BJ (cell line): Measurements from ENCODE around the gene DPPA3. TPM values are rescaled to one million over a fixed set of nuclear protein-coding genes. Genes with fewer than 3 reads are reported as not detected.

Experiments
- polyA plus RNA-seq: library from polyadenylated mRNA; depleted of rRNA; stranded (reverse); fragments of >200 nt; gene quantifications from 2 replicates; pipeline ENCODE4 v1.2.3, GENCODE V29; 2011; rRNA removed

The DPPA3 gene
- polyA plus RNA-seq, 1 experiment: not detected

Other genes with a start within 250 kb of the DPPA3 start
- gene CD163, start 207.7 kb upstream of the DPPA3 start, polyA plus RNA-seq: not detected in 2 replicates
- gene APOBEC1, start 45.5 kb upstream of the DPPA3 start, polyA plus RNA-seq: not detected in 2 replicates
- gene GDF3, start 15.7 kb upstream of the DPPA3 start, polyA plus RNA-seq: not detected in 2 replicates
- gene CLEC4C, start 35.9 kb downstream of the DPPA3 start, polyA plus RNA-seq: not detected in 2 replicates
- gene NANOGNB, start 53.8 kb downstream of the DPPA3 start, polyA plus RNA-seq: not detected in 2 replicates
- gene NANOG, start 78.0 kb downstream of the DPPA3 start, polyA plus RNA-seq: not detected in 2 replicates
- gene SLC2A14, start 161.5 kb downstream of the DPPA3 start, polyA plus RNA-seq: not detected in 2 replicates
- gene SLC2A3, start 224.8 kb downstream of the DPPA3 start, polyA plus RNA-seq: 40.1 and 57.3 TPM in 2 replicates